SJCRH30 (cell line): Measurements from ENCODE around the gene FDXR. TPM values are rescaled to one million over a fixed set of nuclear protein-coding genes. Genes with fewer than 3 reads are reported as not detected.
"Not testable (repeated sequence)": the region's sequence is repeated elsewhere in the genome, so short reads cannot be mapped to it uniquely, and the experiment has no call there.

Experiments used
- DNase-seq, 2 experiments: peaks; one replicate each; pipeline ENCODE4 v3.0.0-alpha.2; 2015 to 2020
- H3K27ac ChIP-seq: fragments of 250-450 bp; sonication (Bioruptor Pico); 2 replicates; pipeline ENCODE4 v1.5.1; 2020; ENCODE audit warnings: mild to moderate bottlenecking, moderate library complexity
- H3K27me3 ChIP-seq: fragments of 250-450 bp; sonication (Bioruptor Pico); 2 replicates; pipeline ENCODE4 v1.5.1; 2020; ENCODE audit warnings: mild to moderate bottlenecking, moderate library complexity
- H3K36me3 ChIP-seq: fragments of 250-450 bp; sonication (Bioruptor Pico); 2 replicates; pipeline ENCODE4 v1.5.1; 2020; ENCODE audit warnings: mild to moderate bottlenecking, moderate library complexity
- H3K4me1 ChIP-seq: fragments of 250-450 bp; sonication (Bioruptor Pico); 2 replicates; pipeline ENCODE4 v1.5.1; 2020; ENCODE audit warnings: mild to moderate bottlenecking, moderate library complexity
- H3K4me3 ChIP-seq: fragments of 250-450 bp; sonication (Bioruptor Pico); 2 replicates; pipeline ENCODE4 v1.5.1; 2020; ENCODE audit warnings: mild to moderate bottlenecking, moderate library complexity
- H3K9me3 ChIP-seq: fragments of 250-450 bp; sonication (Bioruptor Pico); replicated peaks from 2 replicates; pipeline ENCODE4 v1.5.1; 2020; ENCODE audit warnings: mild to moderate bottlenecking, moderate library complexity
- total RNA-seq: library from RNA; depleted of rRNA; stranded (reverse); fragments of >200 nt; shearing (Covaris generic); gene quantifications from 2 replicates; pipeline ENCODE4 v1.2.3, GENCODE V29; 2014

The FDXR gene
- total RNA-seq, 1 experiment from 2014 or later: 7.2 TPM

- peaks cover 38% of the 10 kb centered on the region for H3K27me3 ChIP-seq
- H3K36me3 ChIP-seq, H3K4me1 ChIP-seq, H3K9me3 ChIP-seq, H3K27ac ChIP-seq, H3K4me3 ChIP-seq: not testable (repeated sequence)
- peak in 1 of 2 experiments; percentile 26 for DNase-seq
Measured at GRCh38 chr17:74906214-74906793, 33.5 kb upstream of the FDXR start.

- Histone ChIP-seq H3K4me1 (no peaks in the 10 kb centered on the region), H3K27ac (no peak overlapping the region), H3K9me3 (0 out of 2 replicates have a peak, but pooled peaks cover 3% of the 10 kb centered on the region), H3K27me3 (peaks cover 41% of the 10 kb centered on the region), H3K36me3 (no peaks in the 10 kb centered on the region), H3K4me3 (no peak overlapping the region)
- no peak for DNase-seq
Measured at GRCh38 chr17:74904687-74905409, 32.1 kb upstream of the FDXR start.

DNA sequence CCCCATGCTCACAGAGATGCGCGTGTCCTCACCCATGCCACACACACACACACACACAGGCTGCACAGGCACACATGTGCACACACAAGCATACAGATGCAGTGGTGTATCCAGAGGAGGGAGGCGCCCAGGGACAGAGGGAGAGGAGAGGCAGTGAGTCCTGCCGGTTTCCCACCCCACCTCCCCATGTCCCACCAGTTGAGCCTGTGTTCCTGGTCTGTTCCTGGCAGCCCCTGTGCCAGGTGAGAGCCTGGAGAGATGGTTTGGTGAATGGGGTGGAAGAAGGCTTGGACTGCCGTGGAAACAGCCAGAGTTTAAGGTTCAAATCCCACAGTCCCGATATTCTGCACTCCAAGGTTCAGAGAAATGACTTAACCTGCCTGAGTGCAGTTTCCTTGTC lies 30.9 kb upstream of the FDXR start:
- 0 out of 2 replicates have a peak, but pooled peaks cover 3% of the 10 kb centered on the region for H3K9me3 ChIP-seq
- no peaks in the 10 kb centered on the region for H3K4me1 ChIP-seq
- no peaks in the 10 kb centered on the region for H3K36me3 ChIP-seq
- no peak overlapping the region for H3K27ac ChIP-seq
- DNase-seq: no peak
- no peak overlapping the region for H3K4me3 ChIP-seq
- H3K27me3 ChIP-seq: peaks cover 44% of the 10 kb centered on the region

DNA sequence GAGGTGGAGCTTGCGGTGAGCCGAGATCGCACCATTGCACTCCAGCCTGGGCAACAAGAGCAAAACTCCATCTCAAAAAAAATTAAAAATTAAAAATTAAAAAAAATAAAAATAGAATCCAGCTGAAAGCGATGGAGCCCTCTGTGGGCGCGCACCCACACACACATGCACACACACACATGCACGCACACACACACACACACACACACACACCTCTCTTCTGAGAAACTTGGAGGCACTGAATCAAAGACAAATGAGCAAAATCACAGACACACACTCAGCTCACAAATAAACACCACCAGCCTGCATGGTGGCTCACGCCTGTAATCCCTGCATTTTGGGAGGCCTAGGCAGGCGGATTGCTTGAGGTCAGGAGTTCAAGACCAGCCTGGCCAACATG lies 30.2 kb upstream of the FDXR start:
- no peak for DNase-seq
- Histone ChIP-seq H3K27me3 (peaks cover 44% of the 10 kb centered on the region), H3K27ac (no peak overlapping the region), H3K4me3 (no peak overlapping the region), H3K4me1 (no peaks in the 10 kb centered on the region), H3K36me3 (no peaks in the 10 kb centered on the region), H3K9me3 (0 out of 2 replicates have a peak, but pooled peaks cover 3% of the 10 kb centered on the region)

- Histone ChIP-seq H3K27me3 (peaks cover 49% of the 10 kb centered on the region), H3K9me3 (0 out of 2 replicates have a peak, but pooled peaks cover 2% of the 10 kb centered on the region), H3K27ac (no peak overlapping the region), H3K36me3 (no peaks in the 10 kb centered on the region), H3K4me3 (no peak overlapping the region), H3K4me1 (no peaks in the 10 kb centered on the region)
- no peak for DNase-seq
Measured at GRCh38 chr17:74901353-74902135, 28.8 kb upstream of the FDXR start.

GRCh38 chr17:74900208-74900607 lies 27.4 kb upstream of the FDXR start:
- no peaks in the 10 kb centered on the region for H3K9me3 ChIP-seq
- DNase-seq: no peak
- H3K36me3 ChIP-seq: no peaks in the 10 kb centered on the region
- no peak overlapping the region for H3K4me3 ChIP-seq
- H3K27me3 ChIP-seq: peaks cover 60% of the 10 kb centered on the region
- no peak overlapping the region for H3K27ac ChIP-seq
- no peaks in the 10 kb centered on the region for H3K4me1 ChIP-seq

- DNase-seq: no peak
- peaks cover 60% of the 10 kb centered on the region for H3K27me3 ChIP-seq
Measured at GRCh38 chr17:74898376-74898946, 25.7 kb upstream of the FDXR start.

GRCh38 chr17:74893936-74894671 lies 21.3 kb upstream of the FDXR start:
- no peaks in the 10 kb centered on the region for H3K9me3 ChIP-seq
- H3K36me3 ChIP-seq: no peaks in the 10 kb centered on the region
- H3K4me1 ChIP-seq: no peaks in the 10 kb centered on the region
- no peak overlapping the region for H3K27ac ChIP-seq
- H3K27me3 ChIP-seq: peaks cover 59% of the 10 kb centered on the region
- no peak for DNase-seq
- H3K4me3 ChIP-seq: no peak overlapping the region

More at GRCh38 chr17:74898376-74898946, 25.7 kb upstream of the FDXR start:
- H3K4me3 ChIP-seq: no peak overlapping the region
- no peaks in the 10 kb centered on the region for H3K36me3 ChIP-seq
- H3K9me3 ChIP-seq: no peaks in the 10 kb centered on the region
- no peaks in the 10 kb centered on the region for H3K4me1 ChIP-seq
- no peak overlapping the region for H3K27ac ChIP-seq

GRCh38 chr17:74892974-74893911 lies 20.4 kb upstream of the FDXR start, which contains the start of gene FADS6:
Gene FADS6 (minus strand): TSS chr17:74893633. CDS start chr17:74893595, 38 bp downstream.
- Histone ChIP-seq H3K27me3 (peaks cover 59% of the 10 kb centered on the region), H3K27ac (no peak within 1 kb of the TSS), H3K9me3 (no peaks in the 10 kb centered on the region), H3K4me3 (no peak within 1 kb of the TSS), H3K36me3 (no peaks in the 10 kb centered on the region), H3K4me1 (no peaks in the 10 kb centered on the region)
- no peak for DNase-seq

DNA sequence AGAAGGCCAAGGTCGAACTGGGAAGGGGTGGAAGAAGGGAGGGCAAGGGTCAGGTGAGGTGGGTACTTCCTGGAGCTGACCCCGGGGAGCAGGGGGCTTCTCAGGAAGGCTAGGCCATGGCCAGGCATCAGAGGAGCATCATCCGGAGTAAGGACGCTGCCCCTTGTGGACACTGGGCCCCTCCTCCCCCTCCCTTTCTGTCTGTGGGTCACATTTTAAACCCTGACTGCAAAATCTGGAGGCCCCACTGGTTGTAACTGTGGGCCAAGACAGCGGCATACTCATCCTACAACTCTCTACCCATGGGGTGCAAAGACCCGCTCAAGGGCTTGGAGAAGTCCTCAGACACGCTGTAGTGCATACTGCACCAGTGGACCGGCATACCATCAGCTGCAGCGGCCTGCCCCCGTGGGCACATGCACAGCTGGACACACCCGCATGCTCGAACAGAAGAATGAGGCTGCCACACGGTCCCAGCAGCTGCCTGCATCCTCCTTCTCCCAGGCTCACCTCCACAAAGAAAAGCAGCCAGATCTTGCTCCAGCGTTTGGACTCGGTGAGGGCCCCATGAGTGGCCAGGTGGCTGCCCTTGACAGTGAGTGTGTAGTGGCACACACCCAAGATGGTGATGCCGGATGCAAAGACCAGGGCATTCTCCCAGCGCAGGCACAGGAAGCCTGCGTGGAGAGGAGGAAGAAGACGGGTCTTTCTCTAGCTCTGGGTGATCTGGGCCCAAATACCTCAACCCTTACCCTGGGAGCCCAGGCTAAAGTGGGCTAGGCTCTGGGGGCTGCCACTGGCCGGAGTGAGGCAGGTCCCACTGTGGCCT lies 19.4 kb upstream of the FDXR start:
- Histone ChIP-seq H3K27me3 (peaks cover 62% of the 10 kb centered on the region), H3K9me3 (no peaks in the 10 kb centered on the region), H3K27ac (no peak overlapping the region), H3K4me3 (no peak overlapping the region), H3K36me3 (no peaks in the 10 kb centered on the region), H3K4me1 (no peaks in the 10 kb centered on the region)
- no peak for DNase-seq

DNA sequence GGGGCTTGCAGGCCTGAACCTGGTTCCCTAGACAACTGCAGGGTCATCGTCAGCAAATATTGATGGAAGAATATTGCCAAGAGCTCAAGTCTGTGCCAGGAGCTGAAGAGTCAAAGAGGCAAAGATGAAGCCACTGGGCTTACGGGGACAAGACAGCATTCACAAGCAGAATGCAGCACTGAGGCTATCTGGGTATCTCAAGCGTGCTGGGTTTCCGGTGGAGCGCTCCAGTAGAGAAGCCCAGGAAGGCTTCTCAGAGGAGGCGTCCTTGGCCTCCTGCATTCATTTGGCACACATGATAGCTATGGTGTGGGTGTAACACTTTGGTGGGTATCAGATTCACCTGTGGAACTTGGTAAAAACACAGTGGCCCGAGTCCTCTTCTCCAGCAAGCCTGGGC lies 17.8 kb upstream of the FDXR start:
- H3K4me1 ChIP-seq: no peaks in the 10 kb centered on the region
- peaks cover 56% of the 10 kb centered on the region for H3K27me3 ChIP-seq
- no peak for DNase-seq
- no peaks in the 10 kb centered on the region for H3K36me3 ChIP-seq
- no peaks in the 10 kb centered on the region for H3K9me3 ChIP-seq
- no peak overlapping the region for H3K4me3 ChIP-seq
- no peak overlapping the region for H3K27ac ChIP-seq

- DNase-seq: no peak
- no peaks in the 10 kb centered on the region for H3K9me3 ChIP-seq
- no peak overlapping the region for H3K4me3 ChIP-seq
- no peak overlapping the region for H3K27ac ChIP-seq
- no peaks in the 10 kb centered on the region for H3K4me1 ChIP-seq
- H3K27me3 ChIP-seq: peaks cover 52% of the 10 kb centered on the region
- H3K36me3 ChIP-seq: no peaks in the 10 kb centered on the region
Measured at GRCh38 chr17:74888469-74888868, 15.7 kb upstream of the FDXR start.

DNA sequence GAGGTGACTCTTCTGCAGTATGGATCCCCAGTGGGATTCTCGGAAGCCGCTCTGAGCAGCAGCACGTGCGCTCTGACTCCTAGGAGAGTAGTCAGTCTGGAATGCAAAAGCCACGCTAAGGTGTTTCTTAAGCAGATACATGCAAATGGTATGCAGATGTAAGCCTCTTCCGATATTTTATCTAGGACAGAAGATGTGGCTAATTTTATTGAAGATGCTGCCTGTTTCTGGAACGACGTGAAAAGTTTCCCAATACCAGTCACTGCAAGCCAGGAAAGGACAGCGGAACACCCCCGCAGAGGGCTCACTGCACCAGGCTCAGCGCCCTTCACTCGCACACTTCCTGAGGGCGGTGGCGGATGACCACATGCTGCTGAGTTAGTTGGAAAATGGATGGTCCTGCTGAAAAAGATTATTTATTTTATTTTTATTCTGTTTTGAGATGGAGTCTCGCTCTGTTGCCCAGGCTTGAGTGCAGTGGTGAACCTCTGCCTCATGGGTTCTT lies 10.5 kb upstream of the FDXR start:
- H3K27me3 ChIP-seq: peaks cover 53% of the 10 kb centered on the region
- DNase-seq: no peak
- no peak overlapping the region for H3K27ac ChIP-seq
- H3K4me3 ChIP-seq: no peak overlapping the region
- H3K4me1 ChIP-seq: no peaks in the 10 kb centered on the region
- H3K36me3 ChIP-seq: no peaks in the 10 kb centered on the region
- no peaks in the 10 kb centered on the region for H3K9me3 ChIP-seq
